Activated CD8-positive, alpha-beta memory T cell treated with anti-CD3 and anti-CD28 coated beads for 1 hour (primary cell): ENCODE measurements around the gene NSUN5.
A peak's percentile ranks its signal among the peaks of the same experiment; 100 is the strongest.
"Not testable (repeated sequence)": the region's sequence is repeated elsewhere in the genome, so short reads cannot be mapped to it uniquely, and the experiment has no call there.

Experiments
- DNase-seq, 2 donors: peaks; one replicate each; pipeline ENCODE4 v3.0.0-alpha.2; 2020; ENCODE audit warnings: low read depth in 1 of 2; ENCODE audit errors: extremely low read depth in 1 of 2

The NSUN5 gene

DNA sequence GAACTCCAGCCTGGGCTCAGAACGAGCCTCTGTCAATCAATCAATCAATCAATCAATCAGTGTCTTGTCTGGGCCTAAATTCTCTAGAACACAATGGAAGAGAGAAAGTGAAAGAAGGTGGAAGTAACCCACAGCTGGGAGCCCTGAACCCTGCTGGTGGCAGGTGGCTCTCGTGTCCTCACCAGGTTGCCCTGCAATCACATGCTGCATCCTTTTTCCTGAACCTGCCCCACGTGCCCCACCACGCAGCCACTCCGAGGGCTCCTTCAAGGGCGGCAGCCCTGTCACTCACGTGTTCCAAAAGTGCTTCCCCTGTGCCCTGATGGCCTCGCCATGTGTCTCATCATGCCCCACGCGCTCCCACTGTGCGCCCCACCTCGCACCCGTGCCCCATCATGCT lies 18.8 kb upstream of the NSUN5 start:
- DNase-seq: not testable (repeated sequence)

DNA sequence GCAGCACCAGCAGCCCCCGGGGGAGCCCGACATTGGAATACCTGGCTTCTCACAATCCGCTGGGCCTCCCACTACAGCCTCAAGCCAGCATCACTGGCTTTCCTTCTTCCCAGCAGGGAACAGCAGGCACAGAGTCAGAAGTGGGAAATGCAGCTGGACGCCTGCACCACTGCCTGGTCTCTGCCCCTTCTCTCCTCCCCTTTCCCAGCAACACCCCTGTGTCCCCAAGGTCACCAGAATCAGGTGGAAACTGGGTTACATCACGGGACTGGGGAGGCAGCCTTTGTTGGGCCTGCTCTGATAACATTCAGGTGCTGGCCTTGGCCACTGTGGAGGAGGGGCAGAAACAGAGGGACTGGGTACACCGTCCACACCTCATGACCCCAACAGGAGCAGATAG lies 16.8 kb upstream of the NSUN5 start:
- DNase-seq: not testable (repeated sequence)

DNA sequence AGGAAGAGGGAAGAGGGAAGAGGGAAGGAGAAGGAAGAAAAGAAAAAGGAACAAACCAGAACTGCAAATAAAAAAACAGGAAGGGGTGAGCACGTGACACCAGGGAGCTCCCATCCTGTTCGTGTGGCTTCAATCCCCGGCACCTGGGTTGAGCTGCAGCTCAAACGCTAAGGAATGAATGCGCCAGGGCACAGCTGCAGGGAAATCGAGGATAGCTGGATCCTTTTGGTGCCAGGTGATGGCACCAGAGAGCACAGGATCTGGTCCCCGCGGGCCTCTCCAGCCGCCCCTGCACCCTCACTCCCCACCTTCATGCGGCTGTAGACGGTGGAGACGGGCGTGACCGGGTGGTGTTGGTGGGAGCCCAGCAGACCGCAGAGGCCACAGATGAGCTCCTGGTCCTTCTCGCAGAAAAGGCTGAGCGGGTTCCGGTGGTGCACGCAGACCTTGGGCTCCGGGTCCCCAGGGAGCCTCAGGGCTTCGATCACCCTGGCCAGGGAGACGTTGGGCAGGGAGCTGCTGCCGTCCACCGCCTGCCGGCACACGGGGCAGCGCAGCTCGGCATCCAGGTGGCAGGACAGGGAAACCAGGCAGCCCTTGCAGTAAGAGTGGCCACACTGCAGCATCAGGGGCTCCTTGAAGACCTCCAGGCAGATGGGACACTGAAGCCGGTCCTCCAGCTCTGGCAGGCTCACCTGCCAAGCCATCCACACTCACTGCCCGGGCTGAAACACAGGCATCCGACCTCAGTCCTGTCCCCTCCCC lies 15.6 kb upstream of the NSUN5 start:
- peak; percentile 8 to 22 for DNase-seq

DNA sequence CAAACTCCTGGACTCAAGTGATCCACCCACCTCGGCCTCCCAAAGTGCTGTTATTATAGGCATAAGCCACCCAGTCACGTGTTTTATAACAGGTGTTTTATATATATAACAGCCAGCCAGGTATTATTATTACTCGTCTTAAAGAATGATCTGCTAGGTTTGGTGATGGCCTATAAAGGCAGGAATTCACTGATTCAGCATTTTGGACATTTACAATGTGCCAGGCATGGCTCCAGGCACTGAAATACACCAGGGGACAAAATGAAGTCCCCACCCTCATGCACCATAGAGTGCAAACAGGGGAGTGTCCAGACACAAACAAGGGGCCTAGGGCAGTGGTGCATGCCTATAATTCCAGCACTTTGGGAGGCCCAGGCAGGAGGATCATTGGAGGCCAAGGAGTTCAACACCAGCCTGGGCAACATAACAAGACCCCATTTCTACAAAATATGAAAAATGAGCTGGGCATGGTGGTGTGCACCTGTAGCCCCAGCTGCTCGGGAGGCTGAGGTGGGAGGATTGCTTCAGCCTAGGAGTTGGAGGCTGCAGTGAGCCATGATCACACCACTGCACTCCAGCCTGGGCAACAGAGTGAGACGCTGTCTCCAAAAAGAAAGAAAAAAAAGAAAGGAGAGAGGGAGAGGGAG lies 14.9 kb upstream of the NSUN5 start:
- not testable (repeated sequence) for DNase-seq

DNA sequence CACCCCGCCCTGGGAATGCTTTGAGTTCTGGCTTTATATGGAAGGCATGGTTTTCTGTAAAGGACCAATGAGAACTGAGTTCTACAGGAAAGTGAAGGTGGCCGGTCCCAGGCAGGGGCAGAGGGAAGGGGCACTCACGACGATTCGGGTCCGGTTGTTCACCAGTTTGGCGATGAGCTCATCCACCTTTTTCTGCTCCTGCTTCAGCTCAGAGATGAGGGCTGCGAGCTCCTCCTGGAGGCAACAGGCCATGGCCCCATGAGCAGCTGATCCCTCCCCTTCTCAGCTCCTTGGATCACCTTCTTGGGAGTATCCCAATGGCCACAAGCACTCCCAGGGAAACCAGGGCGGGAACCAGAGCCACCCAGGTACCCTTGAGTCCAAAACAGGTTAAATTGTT lies 11.4 kb upstream of the NSUN5 start:
- DNase-seq: not testable (repeated sequence)

DNA sequence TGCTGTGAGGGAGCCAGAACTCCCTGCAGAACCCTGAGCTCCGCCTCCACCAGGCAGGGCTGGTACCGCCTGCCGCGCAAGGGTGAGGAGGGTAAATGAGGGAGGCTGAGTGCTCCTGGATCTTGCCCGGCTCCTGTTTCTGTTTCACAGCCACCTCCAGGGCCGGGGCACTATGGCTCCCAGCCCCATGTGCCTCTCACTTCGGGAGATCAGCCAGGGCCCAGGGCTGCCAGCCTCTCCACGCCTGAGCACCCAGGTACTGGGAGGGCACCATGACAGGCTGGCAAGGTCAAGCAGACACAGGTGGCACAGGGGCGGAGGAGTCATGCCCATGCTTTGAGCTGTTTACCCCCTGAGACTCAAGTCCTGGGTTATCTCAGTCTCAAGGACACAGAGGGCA lies 10.9 kb upstream of the NSUN5 start:
- not testable (repeated sequence) for DNase-seq

DNA sequence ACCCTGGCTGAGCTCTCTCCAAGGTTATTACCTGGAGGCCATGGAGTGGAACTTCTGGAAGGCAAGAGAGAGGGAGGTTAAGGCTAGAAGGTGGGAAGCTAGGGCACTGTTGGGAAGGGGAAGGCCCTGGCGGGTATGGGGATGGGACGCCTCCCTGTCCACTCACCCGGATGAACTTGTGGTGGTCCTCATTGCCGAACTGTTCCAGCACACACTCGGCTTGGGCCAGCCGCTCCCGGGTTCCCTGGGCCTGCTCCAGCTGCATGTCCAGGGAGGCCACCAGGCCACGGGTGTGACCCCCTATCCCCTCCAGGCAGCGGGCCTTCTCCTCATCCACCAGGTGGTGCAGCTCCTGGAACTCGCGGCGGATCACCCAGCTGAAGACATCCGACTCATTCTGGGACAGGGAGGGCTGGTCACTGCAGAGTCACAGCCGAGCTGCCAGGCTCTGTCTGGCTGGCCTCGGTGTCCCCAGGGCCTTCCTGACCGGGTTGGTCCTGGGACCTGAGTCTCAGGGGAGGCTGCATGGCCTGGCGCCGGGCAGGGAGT lies 10.1 kb upstream of the NSUN5 start:
- DNase-seq: not testable (repeated sequence)

DNA sequence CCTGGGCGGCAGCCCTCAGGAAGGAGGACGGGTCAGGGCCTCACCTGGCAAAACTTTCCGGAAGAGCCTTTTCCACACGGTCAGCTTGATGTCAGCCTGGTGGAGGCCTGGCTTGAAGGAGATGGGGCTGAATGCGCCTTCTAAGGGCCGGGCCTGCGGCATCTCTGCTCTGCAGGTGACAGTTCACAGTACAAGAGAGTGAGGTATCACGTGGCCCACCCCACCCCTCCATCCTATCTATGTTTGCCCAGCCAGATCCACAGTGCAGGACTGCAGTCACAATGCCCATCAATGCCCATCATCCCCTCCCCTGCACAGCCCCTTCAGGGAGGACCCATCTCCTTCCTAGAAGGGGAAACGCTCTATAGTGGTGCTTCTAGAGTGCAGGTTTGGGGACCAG lies 7.9 kb upstream of the NSUN5 start:
- DNase-seq: no peak

DNA sequence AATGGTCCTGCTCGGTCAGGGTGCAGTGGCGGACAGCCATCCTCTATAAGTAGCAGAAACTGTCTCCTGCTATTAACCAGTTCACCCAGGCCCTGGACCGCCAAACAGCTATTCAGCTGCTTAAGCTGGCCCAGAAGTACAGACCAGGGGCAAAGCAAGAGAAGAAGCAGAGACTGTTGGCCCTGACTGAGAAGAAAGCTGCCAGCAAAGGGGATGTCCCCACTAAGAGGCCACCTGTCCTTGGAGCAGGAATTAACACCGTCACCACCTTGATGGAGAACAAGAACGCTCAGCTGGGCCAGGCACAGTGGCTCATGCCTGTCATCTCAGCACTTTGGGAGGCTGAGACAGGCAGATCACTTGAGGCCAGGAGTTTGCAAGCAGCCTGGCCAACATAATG lies 5.6 kb upstream of the NSUN5 start:
- no peak for DNase-seq

DNA sequence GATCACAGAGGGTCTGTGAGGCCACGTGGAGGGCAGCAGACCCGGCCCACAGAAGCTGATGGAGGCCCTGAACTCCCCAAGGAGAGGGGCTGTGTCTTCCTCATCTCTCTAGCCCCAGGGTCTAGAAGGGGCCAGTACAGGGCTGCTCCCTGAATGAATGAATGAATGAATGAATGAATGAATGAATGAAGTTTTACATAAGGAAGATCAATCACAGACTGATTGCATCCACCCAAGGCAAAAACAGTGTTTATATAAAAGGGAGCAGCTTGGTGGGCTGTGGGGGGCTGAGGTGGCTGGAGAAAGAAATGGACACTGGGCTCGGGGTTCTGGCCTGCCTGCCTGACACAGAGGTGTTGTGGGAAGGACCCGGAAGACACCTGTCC lies 4.9 kb upstream of the NSUN5 start:
- DNase-seq: no peak

DNA sequence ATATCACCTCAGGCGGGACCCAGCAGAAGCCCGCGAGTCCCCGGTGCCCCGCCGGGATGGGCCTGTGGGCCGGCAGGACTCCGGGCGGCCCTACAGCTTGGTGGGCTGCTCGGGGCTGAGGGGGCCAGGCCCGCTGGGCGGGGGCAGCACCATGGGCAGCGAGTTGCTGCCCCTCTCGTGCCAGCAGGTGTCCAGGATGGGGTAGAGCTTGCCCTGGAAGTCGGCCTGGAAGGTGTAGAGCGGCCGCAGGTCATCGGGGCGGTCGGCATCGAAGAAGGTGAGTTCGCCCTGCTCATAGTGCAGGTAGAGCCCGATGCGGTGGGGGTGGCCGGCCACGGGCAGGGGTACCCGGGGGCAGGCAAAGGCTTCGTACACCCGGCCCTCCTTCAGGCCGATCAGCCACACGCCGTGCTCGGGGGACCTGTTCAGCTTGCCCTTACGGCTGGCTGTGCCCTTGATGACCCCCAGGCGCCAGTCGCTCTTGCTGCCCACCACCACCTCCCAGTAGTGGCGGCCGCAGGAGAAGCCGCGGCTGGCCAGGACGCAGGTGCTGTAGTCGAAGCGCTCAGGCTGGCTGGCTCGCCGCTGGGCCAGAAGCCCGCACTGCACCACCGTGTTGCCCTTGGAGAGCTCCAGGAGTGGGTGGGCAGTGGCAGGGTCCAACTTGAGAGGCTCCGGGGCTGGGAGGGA lies 4.3 kb upstream of the NSUN5 start:
- DNase-seq: no peak

DNA sequence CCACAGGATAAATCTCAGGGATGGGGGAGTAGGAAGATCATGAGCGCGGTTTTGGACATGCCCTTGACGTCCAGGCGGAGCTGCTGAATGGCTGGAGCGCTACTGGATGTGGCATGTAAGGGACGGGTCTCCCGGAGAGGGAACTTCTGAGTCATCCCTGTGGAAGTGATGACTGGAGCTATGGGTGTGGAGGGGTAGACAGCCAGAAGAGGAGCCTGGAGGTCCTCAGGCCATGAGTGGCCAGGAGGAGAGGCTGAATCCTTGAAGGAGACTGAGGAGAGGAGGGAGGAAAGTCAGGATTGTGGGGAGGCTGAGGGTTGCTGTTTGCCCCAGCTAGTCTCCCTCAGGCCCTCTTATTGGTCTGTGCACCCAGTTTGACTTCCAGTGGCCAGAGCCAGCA lies 2.8 kb upstream of the NSUN5 start:
- DNase-seq: not testable (repeated sequence)

DNA sequence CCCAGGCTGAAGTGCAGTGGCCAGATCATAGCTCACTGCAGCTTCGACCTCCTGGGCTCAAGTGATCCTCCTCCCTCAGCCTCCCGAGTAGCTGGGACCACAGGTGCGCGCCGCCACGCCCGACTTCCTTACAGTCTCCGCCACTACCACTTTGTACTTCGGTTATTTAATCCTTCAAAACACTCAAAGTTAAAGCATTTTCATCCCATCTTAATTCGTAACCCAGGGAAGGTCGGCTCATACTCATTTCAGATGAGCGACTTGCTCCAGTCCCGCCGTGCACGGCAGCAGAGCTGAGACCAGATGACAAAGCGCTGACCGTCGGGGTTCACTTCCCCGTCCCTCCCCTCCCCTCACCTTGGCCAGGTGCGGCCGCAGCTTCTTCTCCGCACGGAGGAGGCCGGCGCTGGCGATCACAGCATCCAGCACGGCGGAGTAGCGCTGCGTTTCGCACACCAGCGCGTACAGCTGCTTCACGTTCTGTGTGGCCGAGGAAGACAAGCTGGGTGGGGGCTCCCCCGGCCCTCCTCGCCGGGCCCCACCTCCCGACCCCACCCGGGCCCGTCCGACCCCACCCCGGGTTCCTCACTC lies 457 bp downstream of the NSUN5 start:
- no peak for DNase-seq

DNA sequence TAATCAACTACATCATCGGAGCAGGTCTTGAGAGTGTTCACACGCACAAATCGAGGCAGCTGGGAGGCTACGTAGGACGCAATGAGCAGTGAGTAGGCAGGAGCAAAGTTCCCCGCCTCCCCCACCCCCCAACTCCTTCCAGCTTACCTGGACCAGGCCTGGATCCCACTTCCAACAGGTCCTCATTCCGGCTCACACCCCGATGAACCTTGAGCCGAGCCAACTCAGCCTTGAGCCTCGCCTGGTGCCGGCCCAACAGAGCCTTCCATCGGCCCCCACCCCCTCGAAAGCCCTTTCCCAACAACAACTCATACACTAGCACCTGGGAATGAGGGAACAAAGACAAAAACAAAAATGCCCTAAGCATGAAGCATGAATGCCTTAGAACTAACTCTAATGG lies 1.2 kb downstream of the NSUN5 start:
- DNase-seq: no peak

DNA sequence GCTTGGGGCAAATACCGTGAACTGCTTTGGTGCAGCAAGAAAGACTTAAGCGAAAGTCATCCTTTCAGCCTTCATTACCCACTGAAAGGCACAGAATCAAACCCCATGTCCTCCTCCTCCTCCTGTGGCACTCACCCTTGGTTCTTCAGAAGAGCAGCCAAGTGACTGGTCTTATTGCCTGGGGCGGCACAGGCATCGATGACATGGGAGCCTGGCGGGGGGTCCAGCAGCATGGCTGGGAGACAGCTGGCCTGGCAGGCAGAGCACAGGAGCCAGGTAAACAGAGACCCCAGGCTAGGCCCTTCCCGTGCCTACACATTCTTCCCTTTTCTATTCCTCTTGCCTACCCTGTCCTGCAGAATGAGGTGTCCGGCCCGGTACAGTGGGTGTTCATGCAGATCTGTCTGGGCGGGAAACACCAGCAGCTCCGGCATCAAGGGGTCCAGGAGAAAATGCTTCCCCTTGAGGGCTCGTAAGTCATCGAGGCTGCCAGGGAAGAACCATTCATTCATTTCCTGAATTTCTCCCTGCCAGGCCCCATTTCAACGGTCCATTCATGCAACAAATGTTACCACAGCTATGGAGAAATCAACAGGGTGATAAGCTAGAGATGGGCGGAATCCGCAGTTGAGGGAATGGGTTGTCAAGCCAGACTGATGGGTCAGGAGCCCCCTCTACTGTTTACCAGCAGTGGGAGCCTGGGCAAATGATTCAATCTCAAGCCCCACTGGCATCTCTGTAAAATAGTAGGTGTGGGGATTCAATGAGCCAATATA lies 3.8 kb downstream of the NSUN5 start:
- DNase-seq: not testable (repeated sequence)

DNA sequence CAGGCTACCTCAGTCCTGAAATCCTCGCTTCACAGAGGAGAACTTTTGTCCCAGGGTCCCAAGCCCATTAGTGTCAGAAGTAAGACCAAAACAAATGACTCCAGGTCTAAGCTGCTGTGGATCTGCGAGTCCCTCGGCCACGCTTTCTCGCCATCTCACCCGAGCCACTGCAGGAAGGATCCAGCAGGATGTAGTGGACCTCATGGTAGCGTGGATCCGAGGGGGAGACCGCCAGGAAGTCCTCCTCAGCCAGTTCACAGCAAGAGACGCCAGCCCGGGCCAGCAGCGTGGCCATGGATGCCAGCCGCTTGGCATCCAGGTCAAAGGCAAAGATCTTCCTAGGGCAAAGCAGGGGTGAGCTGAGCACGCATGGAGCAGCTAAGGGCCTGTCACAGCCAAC lies 4.6 kb downstream of the NSUN5 start:
- DNase-seq: no peak

DNA sequence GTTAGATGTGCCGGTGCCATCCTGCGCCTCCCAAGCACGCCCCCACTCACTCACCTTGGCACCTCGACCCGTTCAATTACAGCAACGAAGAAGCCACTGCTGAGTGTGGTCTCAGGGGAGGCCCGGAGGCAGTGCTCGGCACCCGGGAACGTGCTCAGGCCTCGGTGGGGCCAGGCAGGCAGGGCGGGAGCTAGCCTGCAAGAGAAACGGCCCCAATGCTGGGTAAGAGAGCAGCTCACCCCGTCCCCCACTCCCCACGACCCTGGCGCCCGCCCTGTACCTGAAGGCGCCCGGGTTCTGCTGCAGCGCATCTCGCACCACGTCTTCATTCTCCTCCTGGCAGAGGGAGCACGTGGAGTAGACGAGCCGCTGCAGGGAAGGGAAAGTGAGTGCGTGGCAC lies 5.1 kb downstream of the NSUN5 start:
- DNase-seq: no peak

DNA sequence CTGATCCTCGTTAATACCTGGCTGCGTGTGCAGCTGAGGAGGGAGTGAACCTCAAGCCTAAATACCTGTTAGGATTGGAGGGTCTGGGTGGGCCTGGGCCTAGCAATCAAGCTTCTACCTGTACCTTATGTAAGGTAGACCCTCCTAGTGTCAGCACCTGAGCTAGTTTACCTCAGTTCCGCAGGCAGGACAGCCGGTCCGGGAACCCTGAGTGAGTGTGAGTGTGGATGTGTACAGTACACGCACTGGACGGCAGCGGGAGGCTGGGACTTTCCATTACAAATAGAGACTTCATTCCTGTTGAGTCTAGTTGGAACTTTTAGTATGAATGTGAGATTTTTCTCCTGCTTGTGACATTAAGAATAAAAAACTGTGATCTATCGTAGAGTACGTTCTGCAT lies 5.8 kb downstream of the NSUN5 start:
- not testable (repeated sequence) for DNase-seq

DNA sequence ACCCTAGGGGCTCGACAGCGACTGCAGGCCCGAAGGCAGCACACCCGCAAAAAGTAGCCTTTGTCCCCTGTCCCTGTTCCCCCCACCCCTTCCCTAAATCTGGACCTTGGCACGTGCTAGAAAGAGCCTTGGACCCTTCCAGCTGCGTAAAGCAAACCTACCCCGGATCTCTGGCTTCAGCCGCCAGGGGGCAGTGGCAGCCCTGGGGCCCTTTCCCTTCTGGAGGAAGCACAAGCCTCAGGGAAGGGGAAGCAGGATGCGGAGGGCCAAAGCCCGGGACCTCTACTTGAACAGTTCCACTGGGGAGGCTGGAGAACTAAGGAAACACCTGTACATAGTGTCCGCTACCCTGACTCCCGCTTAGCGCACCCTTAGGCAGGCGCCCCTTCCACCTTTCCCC lies 7.5 kb downstream of the NSUN5 start:
- DNase-seq: not testable (repeated sequence)

DNA sequence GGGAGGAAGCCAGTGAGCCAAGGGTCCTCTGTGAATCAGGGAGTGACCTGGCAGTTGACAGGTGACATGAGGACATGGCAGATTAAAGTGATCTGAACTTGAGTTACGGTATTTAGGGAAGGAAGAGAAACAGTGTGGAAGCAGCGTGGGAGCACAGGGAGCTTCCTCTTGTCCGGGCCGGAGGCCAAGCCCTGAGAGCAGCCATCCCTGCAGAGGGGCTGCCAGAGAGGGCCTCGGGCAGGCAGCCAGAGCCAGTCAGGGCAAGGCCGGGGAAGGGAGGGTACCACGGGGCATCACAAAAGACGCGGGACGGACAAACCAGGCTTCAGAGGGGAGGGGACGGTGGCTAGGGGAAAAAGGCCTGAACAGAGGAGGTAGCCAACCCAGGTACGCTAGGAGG lies 8.8 kb downstream of the NSUN5 start:
- DNase-seq: not testable (repeated sequence)

DNA sequence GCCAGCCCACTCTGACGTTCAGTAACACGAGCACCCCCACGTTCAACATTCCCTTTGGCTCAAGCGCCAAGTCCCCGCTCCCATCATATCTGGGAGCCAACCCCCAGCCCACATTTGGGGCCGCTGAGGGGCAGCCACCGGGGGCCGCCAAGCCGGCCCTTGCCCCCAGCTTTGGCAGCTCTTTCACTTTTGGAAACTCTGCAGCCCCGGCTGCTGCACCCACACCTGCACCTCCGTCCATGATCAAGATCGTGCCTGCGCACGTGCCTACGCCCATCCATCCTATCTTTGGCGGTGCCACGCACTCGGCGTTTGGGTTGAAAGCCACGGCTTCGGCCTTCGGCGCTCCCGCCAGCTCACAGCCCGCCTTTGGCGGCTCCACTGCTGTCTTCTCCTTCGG lies 10.9 kb downstream of the NSUN5 start:
- DNase-seq: not testable (repeated sequence)
